Liver (tissue), 3 donors: ENCODE data around the gene MRPS30.

ENCODE experiments used
- CTCF ChIP-seq: fragments of 150-350 bp; IDR thresholded peaks from 2 replicates; pipeline ENCODE4 v1.5.1; 2017; ENCODE audit warnings: improper control_type of control experiment, low read depth, low read length; ENCODE audit not compliant: missing input control
- FOXA1 ChIP-seq: IDR thresholded peaks from 2 replicates; pipeline ENCODE4 v1.6.1; 2016; ENCODE audit warnings: antibody characterized with exemption
- GABPA ChIP-seq, 2 donors: IDR thresholded peaks in 1 of 2; conservative IDR thresholded peaks in 1 of 2; 2 replicates each; pipeline ENCODE4 v1.6.1; 2016; ENCODE audit warnings: antibody characterized with exemption in 2 of 2, mild to moderate bottlenecking in 1 of 2, moderate library complexity in 1 of 2
- RAD21 ChIP-seq, 2 donors: IDR thresholded peaks; 2 replicates each; pipeline ENCODE4 v1.6.1; 2016; ENCODE audit warnings: antibody characterized with exemption in 2 of 2, mild to moderate bottlenecking in 2 of 2
- REST ChIP-seq: IDR thresholded peaks from 2 replicates; pipeline ENCODE4 v1.6.1; 2016; ENCODE audit warnings: antibody characterized with exemption, mild to moderate bottlenecking
- SP1 ChIP-seq: IDR thresholded peaks from 2 replicates; pipeline ENCODE4 v1.6.1; 2018; ENCODE audit warnings: antibody characterized with exemption, mild to moderate bottlenecking
- TAF1 ChIP-seq: conservative IDR thresholded peaks from 2 replicates; pipeline ENCODE4 v1.6.1; 2016; ENCODE audit warnings: antibody characterized with exemption, mild to moderate bottlenecking
- donor health status: healthy.
- donor health status: healthy.

- TF ChIP-seq CTCF (no peak), GABPA (IDR thresholded peaks at IDR 0.05 in 1 of 2, conservative IDR thresholded peaks at IDR 0.05 in 1 of 2) (no peak), SP1 (no peak), FOXA1 (no peak), TAF1 (no peak), REST (no peak), RAD21 (IDR thresholded peaks at IDR 0.05) (no peak)
Measured at GRCh38 chr5:44770780-44771717, 37.7 kb upstream of the MRPS30 start.
